HG02759 (cell line): ENCODE measurements around the gene MZT2B.
"Not testable (repeated sequence)": the region's sequence is repeated elsewhere in the genome, so short reads cannot be mapped to it uniquely, and the experiment has no call there.

Experiments
- ATAC-seq: cut with Tn5 transposase; IDR thresholded peaks from one replicate; pipeline ENCODE4 v1.9.1; 2021; ENCODE audit warnings: mild to moderate bottlenecking, moderate library complexity; ENCODE audit not compliant: unreplicated experiment

MZT2B gene

DNA sequence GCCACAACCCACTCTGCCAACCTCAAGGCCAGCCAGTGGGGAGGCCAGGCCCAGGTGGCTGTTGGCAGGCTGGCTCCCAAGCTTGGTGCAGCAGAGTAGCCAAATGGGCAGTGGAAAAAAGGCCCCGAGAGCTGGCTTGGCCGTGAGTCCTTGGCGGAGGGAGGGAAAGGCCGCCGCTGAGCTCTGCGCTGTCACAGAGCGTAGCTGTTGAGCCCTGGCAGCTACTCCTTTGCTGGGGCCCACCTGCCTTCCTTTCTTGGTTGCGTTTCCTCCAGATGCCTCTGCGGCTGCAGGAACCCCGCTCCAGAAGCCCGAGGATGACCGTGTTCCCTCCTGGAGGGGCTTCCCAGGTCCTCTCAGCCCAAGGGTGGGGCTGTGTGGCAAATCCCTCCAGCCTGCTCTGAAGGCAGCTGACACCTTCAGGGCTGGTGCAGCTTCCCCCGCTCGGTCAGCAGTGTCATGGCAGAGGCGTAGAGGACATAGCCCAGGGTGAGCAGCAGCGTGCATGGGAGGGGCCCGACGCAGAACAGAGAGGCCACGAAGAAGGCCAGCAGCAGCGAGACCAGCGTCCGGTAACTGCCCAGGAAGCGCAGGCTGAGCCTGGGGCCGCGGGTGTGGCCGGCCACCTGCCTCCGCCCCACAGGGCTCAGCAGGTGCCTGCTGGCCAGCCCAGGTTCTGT is 29.8 kb upstream of the MZT2B start:
- not testable (repeated sequence) for ATAC-seq

- no peak for ATAC-seq
These were observed 29.1 kb upstream of the MZT2B start for GRCh38 chr2:130152816-130153595.

- ATAC-seq: not testable (repeated sequence)
These were observed 28.2 kb upstream of the MZT2B start for GRCh38 chr2:130153721-130154422.

GRCh38 chr2:130154423-130154770 is 27.7 kb upstream of the MZT2B start:
- not testable (repeated sequence) for ATAC-seq

GRCh38 chr2:130154773-130155765 is 27.0 kb upstream of the MZT2B start:
- no peak for ATAC-seq

DNA sequence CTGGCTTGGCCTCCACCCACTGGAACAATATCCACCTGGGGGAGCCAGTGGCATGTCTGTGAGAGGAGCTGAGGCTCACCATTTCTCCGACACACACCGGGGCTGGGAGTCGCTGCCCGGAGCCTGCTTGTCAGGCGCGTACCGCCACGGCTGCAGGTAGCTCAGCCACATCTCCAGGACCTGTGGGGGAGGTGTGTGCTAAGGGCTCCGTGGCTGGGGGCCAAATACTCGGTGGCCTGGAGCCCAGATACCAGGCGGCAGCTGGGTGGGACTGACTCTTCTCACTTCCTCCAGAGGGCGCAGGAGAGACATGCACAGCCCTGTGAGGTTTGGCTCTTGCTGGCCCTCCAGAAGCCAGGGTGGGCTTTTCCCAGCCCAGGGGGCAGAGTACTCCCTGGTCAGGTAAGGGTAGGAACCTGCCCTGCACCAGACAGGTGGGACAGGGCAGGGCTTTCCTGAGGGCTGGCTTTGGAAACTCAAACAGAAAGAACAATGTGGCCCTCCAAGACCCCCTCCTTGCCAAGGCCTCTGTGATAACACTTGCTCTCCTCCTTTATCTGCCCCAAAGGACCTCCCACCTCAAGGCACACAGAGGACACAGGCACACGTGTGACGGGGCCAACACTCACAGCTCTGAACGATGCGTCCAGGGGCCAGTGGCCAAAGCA is 26.0 kb upstream of the MZT2B start:
- ATAC-seq: not testable (repeated sequence)

- no peak for ATAC-seq
These were observed 25.4 kb upstream of the MZT2B start for GRCh38 chr2:130156624-130157004.

DNA sequence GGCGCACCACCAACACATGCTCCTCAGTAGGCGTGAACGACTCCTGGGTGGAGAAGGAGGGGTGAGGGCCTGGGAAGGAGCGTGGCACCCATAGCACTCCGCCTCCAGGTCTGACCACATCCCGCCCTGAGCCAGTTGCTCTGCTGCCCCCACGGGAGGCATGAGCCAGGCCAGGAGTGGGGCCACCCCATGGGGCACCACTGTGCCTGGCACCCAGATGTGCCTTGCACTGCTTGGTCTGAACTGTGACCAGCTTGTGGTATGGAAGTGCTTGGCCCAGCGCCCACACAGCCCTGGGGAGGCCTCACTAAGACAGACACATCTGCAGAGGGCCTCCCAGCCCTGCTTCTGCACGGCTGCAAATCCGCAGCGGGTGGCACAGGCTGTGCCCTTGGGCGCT is 24.7 kb upstream of the MZT2B start:
- ATAC-seq: peak; percentile 43

- ATAC-seq: peak; percentile 83
These were observed 24.1 kb upstream of the MZT2B start for GRCh38 chr2:130157825-130158514.

- no peak for ATAC-seq
These were observed 23.4 kb upstream of the MZT2B start for GRCh38 chr2:130158631-130159030.

DNA sequence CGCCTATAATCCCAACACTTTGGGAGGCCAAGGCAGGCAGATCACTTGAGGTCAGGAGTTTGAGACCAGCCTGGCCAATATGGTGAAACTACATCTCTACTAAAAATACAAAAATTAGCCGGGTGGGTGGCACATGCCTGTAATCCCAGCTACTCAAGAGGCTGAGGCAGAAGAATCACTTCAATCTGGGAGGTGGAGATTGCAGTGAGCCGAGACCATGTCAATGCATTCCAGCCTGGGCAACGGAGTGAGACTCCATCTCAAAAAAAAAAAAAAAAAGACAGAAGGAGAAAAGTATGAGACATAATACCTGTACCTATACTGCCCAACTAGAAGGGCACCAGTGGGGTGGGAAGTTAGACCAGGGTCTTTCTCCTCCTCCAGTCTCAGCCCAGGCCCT is 22.7 kb upstream of the MZT2B start:
- not testable (repeated sequence) for ATAC-seq

DNA sequence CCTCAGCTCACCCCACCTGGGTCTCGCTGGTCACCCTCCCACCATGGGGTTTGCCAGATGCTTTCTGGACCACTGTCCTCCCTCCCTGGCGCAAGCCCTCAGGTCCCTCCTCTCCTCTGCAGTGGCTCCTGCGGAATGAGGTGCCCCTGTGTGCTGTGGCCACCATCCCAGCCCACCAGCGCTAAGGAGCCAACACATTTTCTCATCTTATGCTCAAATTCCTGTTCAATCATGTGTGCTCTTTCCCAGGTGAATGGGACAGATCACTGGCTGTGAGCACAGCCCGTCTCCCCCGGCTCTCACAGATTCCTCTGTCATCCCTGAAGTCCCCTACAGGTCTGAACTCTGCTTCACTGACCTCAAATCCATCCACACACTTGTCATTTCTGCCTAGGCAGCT is 21.9 kb upstream of the MZT2B start:
- no peak for ATAC-seq

GRCh38 chr2:130160838-130161705 is 21.0 kb upstream of the MZT2B start:
- ATAC-seq: not testable (repeated sequence)

- not testable (repeated sequence) for ATAC-seq
These were observed 19.6 kb upstream of the MZT2B start for GRCh38 chr2:130162486-130162885.

DNA sequence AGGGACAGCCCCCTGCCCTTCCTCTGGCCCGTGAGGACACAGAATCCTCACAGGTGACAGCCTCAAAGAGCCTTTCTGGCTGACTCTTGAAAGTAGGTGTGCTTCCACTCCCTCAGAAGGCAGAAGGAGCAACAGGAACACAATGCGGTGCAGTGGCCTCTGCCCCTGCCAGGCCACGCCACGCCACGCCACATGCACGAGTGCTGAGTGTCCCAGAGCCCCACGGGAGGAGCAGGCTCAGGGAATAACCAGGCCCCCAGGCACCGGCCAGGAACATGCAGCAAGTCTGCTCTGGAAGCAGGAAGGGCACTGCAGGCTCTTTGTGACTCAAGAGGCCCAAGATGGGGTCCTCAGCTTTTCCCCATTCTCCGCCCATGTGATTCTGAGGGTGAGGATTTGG is 19.1 kb upstream of the MZT2B start:
- ATAC-seq: no peak

DNA sequence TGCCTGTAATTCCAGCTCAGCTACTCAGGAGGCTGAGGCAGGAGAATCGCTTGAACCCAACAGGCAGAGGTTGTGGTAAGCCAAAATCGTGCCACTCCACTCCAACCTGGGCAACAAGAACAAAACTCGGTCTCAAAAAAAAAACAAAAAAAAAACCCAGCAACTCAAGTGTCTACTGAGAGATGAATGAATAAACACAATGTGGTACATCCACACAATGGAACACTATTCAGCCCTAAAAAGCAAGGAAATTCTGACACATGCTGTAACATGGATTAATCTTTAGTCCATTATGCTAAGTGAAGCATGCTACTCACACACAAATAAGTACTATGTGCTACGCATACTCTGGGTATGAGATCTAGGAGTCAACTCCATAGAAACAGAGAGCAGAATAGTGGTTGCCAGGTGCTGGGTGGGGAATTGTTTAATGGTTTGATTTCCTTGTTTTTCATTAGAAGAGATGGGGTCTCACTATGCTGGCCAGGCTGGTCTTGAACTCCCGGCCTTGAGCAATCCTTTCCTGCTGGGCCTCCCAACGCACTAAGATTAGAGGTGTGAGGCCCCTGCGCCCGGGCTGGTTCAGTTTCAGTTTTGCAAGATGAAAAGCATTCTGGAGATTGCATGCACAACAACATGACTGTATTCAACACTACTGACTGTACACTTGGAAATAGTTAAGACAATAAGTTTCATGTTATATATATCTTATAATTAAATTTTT is 16.6 kb upstream of the MZT2B start:
- ATAC-seq: no peak

GRCh38 chr2:130166611-130167010 is 15.5 kb upstream of the MZT2B start:
- not testable (repeated sequence) for ATAC-seq

DNA sequence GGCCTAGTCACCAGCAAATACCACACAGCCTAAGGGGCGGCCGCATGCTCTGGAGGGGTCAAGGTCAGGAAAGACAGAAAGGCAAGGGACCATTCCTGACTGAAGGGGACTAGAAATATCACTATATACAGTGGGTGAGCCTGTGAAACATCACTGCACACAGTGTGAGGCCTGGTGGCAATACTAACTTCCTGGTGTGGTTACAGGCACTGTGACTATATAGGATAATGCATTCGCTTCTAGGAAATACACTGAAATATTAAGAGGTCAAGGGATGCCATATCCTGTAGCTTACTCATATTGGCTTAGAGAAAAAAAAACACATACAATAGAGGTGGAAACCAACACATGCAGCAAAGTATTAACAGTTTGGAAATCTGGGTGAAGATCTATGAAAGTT is 12.9 kb upstream of the MZT2B start:
- not testable (repeated sequence) for ATAC-seq
